DND-41 (cell line): Measurements from ENCODE around the gene VIL1.

Experiments
- EZH2 ChIP-seq: IDR thresholded peaks from 3 replicates; pipeline ENCODE4 v1.6.1; 2012; ENCODE audit warnings: borderline replicate concordance, low read depth, mild to moderate bottlenecking, moderate library complexity, low read length, inconsistent platforms; ENCODE audit not compliant: severe bottlenecking
- TF ChIP-seq, protein P1 (sequence below): IDR thresholded peaks from 2 replicates; pipeline ENCODE4 v1.5.1; 2012; ENCODE audit warnings: borderline replicate concordance, low read length, moderate library complexity, mild to moderate bottlenecking; ENCODE audit not compliant: poor library complexity, severe bottlenecking; ENCODE audit errors: extremely low read depth

GRCh38 chr2:218444692-218445357 is 25.9 kb downstream of the VIL1 start:
- TF ChIP-seq, protein P1, sequence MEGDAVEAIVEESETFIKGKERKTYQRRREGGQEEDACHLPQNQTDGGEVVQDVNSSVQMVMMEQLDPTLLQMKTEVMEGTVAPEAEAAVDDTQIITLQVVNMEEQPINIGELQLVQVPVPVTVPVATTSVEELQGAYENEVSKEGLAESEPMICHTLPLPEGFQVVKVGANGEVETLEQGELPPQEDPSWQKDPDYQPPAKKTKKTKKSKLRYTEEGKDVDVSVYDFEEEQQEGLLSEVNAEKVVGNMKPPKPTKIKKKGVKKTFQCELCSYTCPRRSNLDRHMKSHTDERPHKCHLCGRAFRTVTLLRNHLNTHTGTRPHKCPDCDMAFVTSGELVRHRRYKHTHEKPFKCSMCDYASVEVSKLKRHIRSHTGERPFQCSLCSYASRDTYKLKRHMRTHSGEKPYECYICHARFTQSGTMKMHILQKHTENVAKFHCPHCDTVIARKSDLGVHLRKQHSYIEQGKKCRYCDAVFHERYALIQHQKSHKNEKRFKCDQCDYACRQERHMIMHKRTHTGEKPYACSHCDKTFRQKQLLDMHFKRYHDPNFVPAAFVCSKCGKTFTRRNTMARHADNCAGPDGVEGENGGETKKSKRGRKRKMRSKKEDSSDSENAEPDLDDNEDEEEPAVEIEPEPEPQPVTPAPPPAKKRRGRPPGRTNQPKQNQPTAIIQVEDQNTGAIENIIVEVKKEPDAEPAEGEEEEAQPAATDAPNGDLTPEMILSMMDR = no peak
- no peak for TF ChIP-seq EZH2
